HG03558 (cell line): ENCODE measurements around the gene ARHGEF5.
A peak's percentile ranks its signal among the peaks of the same experiment; 100 is the strongest.
"Not testable (repeated sequence)": the region's sequence is repeated elsewhere in the genome, so short reads cannot be mapped to it uniquely, and the experiment has no call there.

Source experiments
- ATAC-seq: cut with Tn5 transposase; IDR thresholded peaks from one replicate; pipeline ENCODE4 v1.9.1; 2021; ENCODE audit warnings: moderate number of reproducible peaks; ENCODE audit not compliant: unreplicated experiment; ENCODE audit errors: extremely low read depth

Gene ARHGEF5

GRCh38 chr7:144355176-144355822, at the start of gene ARHGEF5:
ARHGEF5 (plus strand) TSS chr7:144355402; CDS start chr7:144362670, 7,268 bp downstream.
- ATAC-seq = peak; percentile 56

- ATAC-seq = not testable (repeated sequence)
Measured at GRCh38 chr7:144309702-144310101, 45.5 kb upstream of the ARHGEF5 start.

DNA sequence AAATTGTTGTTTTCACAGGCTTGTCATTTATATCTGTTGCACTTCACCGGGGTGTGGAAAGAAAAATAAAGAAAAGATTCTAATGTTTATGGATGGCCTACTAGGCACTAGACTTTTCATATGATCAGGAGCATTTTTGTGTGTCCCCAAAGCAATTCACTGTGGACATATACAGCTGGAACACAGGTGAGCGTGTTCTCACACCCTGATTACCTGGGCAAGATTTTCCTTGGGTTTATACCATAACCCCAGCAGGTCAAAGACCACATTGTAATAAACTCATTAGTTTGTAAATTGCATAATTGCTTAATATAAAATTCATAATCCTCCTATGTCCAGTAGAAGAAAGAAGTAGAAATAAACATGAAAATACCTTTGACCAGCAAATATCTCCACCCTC, 44.0 kb upstream of the ARHGEF5 start:
- ATAC-seq = not testable (repeated sequence)

GRCh38 chr7:144311872-144312469, 43.2 kb upstream of the ARHGEF5 start, which contains the start of gene OR2A1:
OR2A1 (plus strand) TSS chr7:144312419; CDS start chr7:144318125, 5,706 bp downstream.
- not testable (repeated sequence) for ATAC-seq

DNA sequence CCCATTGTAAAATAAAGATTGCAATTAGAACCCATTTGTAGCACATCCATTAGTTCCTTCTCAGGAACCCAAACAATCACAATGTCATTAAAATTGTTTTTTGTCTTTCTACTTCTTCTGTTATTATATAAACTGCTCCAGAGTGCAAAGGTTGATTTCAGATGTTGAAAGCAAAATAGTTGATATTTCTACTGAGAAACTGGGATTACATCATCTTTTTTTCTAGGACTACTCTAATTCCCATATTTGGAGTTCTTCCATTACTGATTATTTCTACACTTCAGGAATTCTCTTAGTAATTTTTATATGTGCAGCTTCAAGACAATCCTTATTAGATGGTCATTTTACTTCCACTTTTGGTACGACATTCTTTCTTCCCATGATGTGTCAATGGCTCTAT, 37.7 kb upstream of the ARHGEF5 start:
- ATAC-seq = not testable (repeated sequence)

DNA sequence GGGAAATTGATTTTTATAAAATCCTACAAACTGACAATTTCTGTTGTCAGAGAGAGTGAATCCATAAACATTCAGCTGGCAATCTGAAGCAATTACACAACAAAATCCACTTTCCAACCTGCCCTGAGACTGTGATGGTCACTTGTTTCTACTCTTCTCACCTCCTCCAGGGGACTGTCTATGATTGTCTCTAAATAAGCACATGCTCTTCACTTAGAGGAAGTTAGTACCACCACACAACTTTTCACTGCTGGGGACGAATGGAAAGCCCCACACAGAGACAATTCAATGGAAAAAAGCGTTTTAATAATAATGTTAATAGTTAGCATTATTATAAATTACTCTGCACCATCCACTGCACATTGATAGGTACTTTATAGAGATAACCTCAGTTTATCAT, 35.7 kb upstream of the ARHGEF5 start:
- ATAC-seq = not testable (repeated sequence)

DNA sequence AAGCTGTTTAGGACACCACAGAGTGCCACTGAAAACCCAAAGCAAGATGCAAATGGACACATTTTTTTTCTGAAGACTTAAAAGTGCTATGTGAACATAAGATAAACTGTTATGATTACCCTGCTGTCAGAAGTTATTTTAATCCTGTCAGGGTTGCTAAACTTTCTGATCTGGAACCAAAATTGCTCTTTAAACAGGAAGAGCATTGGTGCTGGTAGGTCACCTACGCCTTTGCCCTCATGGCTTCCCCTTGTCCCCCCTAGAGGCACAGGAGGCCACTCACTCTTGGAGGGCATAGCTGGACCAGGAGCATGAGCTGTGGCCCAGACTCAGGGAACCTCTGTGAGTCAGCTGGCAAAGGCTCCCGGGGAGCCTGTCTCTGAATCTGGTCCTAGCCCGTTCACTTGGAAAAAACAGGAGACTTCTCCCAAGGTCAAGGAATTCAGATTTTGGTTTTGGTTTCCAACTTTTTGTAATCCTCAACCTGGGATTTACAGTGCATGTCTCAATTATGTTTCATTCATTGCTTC, 33.5 kb upstream of the ARHGEF5 start:
- not testable (repeated sequence) for ATAC-seq

DNA sequence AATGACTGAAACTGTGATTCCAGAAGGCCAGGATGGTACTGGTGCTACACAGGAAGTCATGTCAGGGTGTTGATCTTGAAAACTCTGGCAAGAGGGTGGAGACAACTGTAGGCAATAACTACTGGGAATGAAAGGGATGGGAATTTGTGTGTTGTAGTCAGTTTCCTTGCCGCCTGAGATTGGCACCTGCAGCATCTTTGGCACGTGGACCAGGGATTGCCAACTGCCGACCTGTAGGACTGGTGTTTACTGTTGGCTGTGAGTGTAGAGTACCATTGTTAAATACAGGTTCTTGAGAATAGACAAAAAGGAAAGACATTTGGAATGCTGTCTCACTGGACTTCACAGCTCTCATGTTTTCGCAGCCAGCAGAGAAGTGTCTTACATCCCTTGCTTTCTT, 31.8 kb upstream of the ARHGEF5 start:
- not testable (repeated sequence) for ATAC-seq

DNA sequence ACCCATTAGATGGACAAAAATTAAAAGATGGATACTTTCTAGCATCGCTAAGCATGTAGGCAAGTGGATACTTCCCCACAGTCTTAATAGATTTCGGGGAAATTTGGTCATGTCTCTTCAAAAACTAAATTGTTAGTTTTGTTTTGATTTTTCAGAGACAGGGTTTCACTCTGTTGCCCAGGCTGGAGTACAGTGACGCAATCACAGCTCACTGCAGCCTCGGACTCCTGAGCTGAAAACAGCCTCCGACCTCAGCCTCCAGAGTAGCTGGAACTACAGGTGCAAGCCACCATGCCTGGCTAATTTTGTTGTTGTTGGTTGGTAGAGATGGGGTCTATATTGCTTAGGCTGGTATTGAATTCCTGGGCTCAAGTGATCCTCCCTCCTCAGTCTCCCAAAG, 29.3 kb upstream of the ARHGEF5 start:
- ATAC-seq = not testable (repeated sequence)

GRCh38 chr7:144330044-144330443, 25.2 kb upstream of the ARHGEF5 start:
- not testable (repeated sequence) for ATAC-seq

- not testable (repeated sequence) for ATAC-seq
Measured at GRCh38 chr7:144331221-144331995, 23.8 kb upstream of the ARHGEF5 start.

- ATAC-seq = not testable (repeated sequence)
Measured at GRCh38 chr7:144331996-144332288, 23.3 kb upstream of the ARHGEF5 start.

- not testable (repeated sequence) for ATAC-seq
Measured at GRCh38 chr7:144348625-144349024, 6.6 kb upstream of the ARHGEF5 start.

GRCh38 chr7:144351667-144352066, 3.5 kb upstream of the ARHGEF5 start:
- not testable (repeated sequence) for ATAC-seq

GRCh38 chr7:144356185-144356584, 983 bp downstream of the ARHGEF5 start:
- ATAC-seq = not testable (repeated sequence)

- not testable (repeated sequence) for ATAC-seq
Measured at GRCh38 chr7:144356860-144357259, 1.7 kb downstream of the ARHGEF5 start.

- not testable (repeated sequence) for ATAC-seq
Measured at GRCh38 chr7:144362061-144362460, 6.9 kb downstream of the ARHGEF5 start.

- ATAC-seq = not testable (repeated sequence)
Measured at GRCh38 chr7:144365523-144365922, 10.3 kb downstream of the ARHGEF5 start.

GRCh38 chr7:144367250-144367649, 12.0 kb downstream of the ARHGEF5 start:
- not testable (repeated sequence) for ATAC-seq

DNA sequence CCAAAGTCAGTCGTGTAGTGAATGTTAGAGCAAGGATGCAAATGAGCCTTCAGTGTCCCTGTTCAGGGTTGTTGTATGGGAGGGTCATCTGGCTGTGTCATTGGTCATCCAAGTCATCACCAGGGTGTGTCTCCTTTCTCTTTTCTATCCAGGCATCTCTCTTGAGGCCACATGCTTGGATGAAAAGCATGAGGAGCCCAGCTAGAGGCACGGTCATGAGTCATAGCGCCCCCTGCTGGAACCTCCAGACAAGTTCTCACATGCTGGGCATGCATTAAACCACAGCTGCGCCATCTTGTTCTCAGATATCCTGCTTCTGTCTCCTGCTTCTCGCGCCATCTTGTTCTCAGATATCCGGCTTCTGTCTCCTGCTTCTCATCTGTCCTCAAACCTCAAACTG, 14.0 kb downstream of the ARHGEF5 start:
- not testable (repeated sequence) for ATAC-seq

- no peak for ATAC-seq
Measured at GRCh38 chr7:144378651-144379050, 23.4 kb downstream of the ARHGEF5 start.
